IMR-90 (cell line): ENCODE results near the gene DCC. TPM values are rescaled to one million over a fixed set of nuclear protein-coding genes. Genes with fewer than 3 reads are reported as not detected.

Source experiments
- ATAC-seq: fragments of 200-7000 bp; cut with Tn5 transposase; 2 replicates; pipeline ENCODE4 v1.9.1; 2020; ENCODE audit warnings: low read depth, mild to moderate bottlenecking, moderate library complexity
- BruUV-seq: library from RNA; stranded (reverse); fragments of 400-500 nt; replicated peaks from 2 replicates; lab custom pipeline; 2021; lab: Mats Ljungman, UMichigan
- CTCF ChIA-PET: fragments of 300-600 bp; formaldehyde crosslinking; extraction: SDS; loops from one replicate; lab custom pipeline; 2021; ENCODE audit warnings: antibody characterized with exemption; lab: Yijun Ruan, JAX
- POLR2A ChIA-PET: fragments of 300-600 bp; sonication (Branson Sonifier 250); formaldehyde crosslinking; loops from one replicate; lab custom pipeline; 2022; ENCODE audit warnings: antibody characterized with exemption; ENCODE audit not compliant: unreplicated experiment; lab: Charles Lee
- DNase-seq: peaks from one replicate; pipeline ENCODE4 v3.0.0; 2013
- H2AFZ ChIP-seq: replicated peaks from 2 replicates; pipeline ENCODE3; 2013; ENCODE audit warnings: low read length, mild to moderate bottlenecking; ENCODE audit not compliant: poor library complexity
- H2AK5ac ChIP-seq: 2 replicates; pipeline ENCODE4 v1.6.1; 2013; ENCODE audit warnings: low read depth, low read length, inconsistent platforms
- H2AK9ac ChIP-seq: replicated peaks from 2 replicates; pipeline ENCODE3; 2013; ENCODE audit warnings: mild to moderate bottlenecking, low read depth, low read length, moderate library complexity; ENCODE audit not compliant: poor library complexity
- H2BK120ac ChIP-seq: 2 replicates; pipeline ENCODE4 v1.6.1; 2013; ENCODE audit warnings: low read depth, low read length, inconsistent platforms
- H2BK15ac ChIP-seq: 3 replicates; pipeline ENCODE4 v1.6.1; 2013; ENCODE audit warnings: low read depth, low read length, inconsistent platforms
- H2BK20ac ChIP-seq: 2 replicates; pipeline ENCODE4 v1.6.1; 2013; ENCODE audit warnings: low read depth, mild to moderate bottlenecking, inconsistent platforms, low read length, moderate library complexity
- H2BK5ac ChIP-seq: 2 replicates; pipeline ENCODE4 v1.6.1; 2013; ENCODE audit warnings: mild to moderate bottlenecking, low read depth, low read length, inconsistent platforms; ENCODE audit not compliant: poor library complexity, severe bottlenecking
- H3K14ac ChIP-seq: replicated peaks from 2 replicates; pipeline ENCODE4 v1.6.1; 2013; ENCODE audit warnings: low read depth, low read length, inconsistent platforms
- H3K18ac ChIP-seq: 2 replicates; pipeline ENCODE4 v1.6.1; 2013; ENCODE audit warnings: low read depth, low read length, control low read depth
- H3K23ac ChIP-seq: 2 replicates; pipeline ENCODE4 v1.6.1; 2013; ENCODE audit warnings: low read depth, low read length, inconsistent platforms
- H3K27ac ChIP-seq: 2 replicates; pipeline ENCODE4 v1.5.1; 2013; ENCODE audit warnings: mild to moderate bottlenecking, control low read depth, low read length; ENCODE audit not compliant: insufficient read depth
- H3K27me3 ChIP-seq: 2 replicates; pipeline ENCODE4 v1.6.1; 2013; ENCODE audit warnings: low read length; ENCODE audit not compliant: control insufficient read depth, insufficient read depth
- H3K36me3 ChIP-seq: 2 replicates; pipeline ENCODE4 v1.6.1; 2013; ENCODE audit warnings: low read length, mixed read lengths; ENCODE audit not compliant: control insufficient read depth, insufficient read depth
- H3K4ac ChIP-seq: 2 replicates; pipeline ENCODE4 v1.6.1; 2013; ENCODE audit warnings: low read depth, low read length, inconsistent platforms
- H3K4me1 ChIP-seq: 2 replicates; pipeline ENCODE4 v1.6.1; 2013; ENCODE audit warnings: low read length, mixed read lengths; ENCODE audit not compliant: control insufficient read depth, insufficient read depth
- H3K4me2 ChIP-seq: 2 replicates; pipeline ENCODE4 v1.6.1; 2013; ENCODE audit warnings: low read depth, mild to moderate bottlenecking, control low read depth, low read length, moderate library complexity
- H3K4me3 ChIP-seq: 2 replicates; pipeline ENCODE4 v1.5.1; 2013; ENCODE audit warnings: low read depth, mild to moderate bottlenecking, control low read depth, low read length, moderate library complexity; ENCODE audit not compliant: insufficient read depth
- H3K56ac ChIP-seq: 2 replicates; pipeline ENCODE4 v1.6.1; 2013; ENCODE audit warnings: low read length, inconsistent platforms; ENCODE audit not compliant: insufficient read depth; ENCODE audit errors: extremely low read depth
- H3K79me1 ChIP-seq, 2 experiments: 2 replicates each; pipeline ENCODE4 v1.6.1; 2013; ENCODE audit warnings: low read length in 2 of 2, inconsistent platforms in 1 of 2, low read depth in 1 of 2
- H3K9ac ChIP-seq: 2 replicates; pipeline ENCODE4 v1.6.1; 2013; ENCODE audit warnings: low read depth, low read length, control low read depth
- H3K9me1 ChIP-seq: 2 replicates; pipeline ENCODE4 v1.6.1; 2013; ENCODE audit warnings: low read length, inconsistent platforms; ENCODE audit not compliant: insufficient read depth
- H3K9me3 ChIP-seq: 2 replicates; pipeline ENCODE4 v1.6.1; 2013; ENCODE audit warnings: low read length; ENCODE audit not compliant: control insufficient read depth, insufficient read depth
- H4K20me1 ChIP-seq: 2 replicates; pipeline ENCODE4 v1.6.1; 2013; ENCODE audit warnings: low read length, inconsistent platforms; ENCODE audit not compliant: insufficient read depth
- H4K5ac ChIP-seq: 2 replicates; pipeline ENCODE4 v1.6.1; 2013; ENCODE audit warnings: mild to moderate bottlenecking, low read depth, low read length, control low read depth
- H4K8ac ChIP-seq, 2 experiments: 2 replicates each; pipeline ENCODE4 v1.6.1; 2013; ENCODE audit warnings: low read depth in 2 of 2, low read length in 2 of 2, control low read depth in 1 of 2, inconsistent platforms in 1 of 2
- H4K91ac ChIP-seq: 2 replicates; pipeline ENCODE4 v1.6.1; 2013; ENCODE audit warnings: low read depth, low read length, inconsistent platforms; ENCODE audit not compliant: insufficient read depth
- CEBPB ChIP-seq: IDR thresholded peaks from 2 replicates; pipeline ENCODE4 v1.6.1; 2012; ENCODE audit warnings: low read depth, low read length, improper control_type of control experiment
- CHD1 ChIP-seq: IDR thresholded peaks from 2 replicates; pipeline ENCODE4 v1.6.1; 2012; ENCODE audit warnings: low read depth, low read length, improper control_type of control experiment
- ELK1 ChIP-seq: fragments of 150-350 bp; IDR thresholded peaks from 2 replicates; pipeline ENCODE4 v1.6.1; 2016; ENCODE audit warnings: low read depth, mild to moderate bottlenecking, low read length, moderate library complexity, borderline replicate concordance
- FOS ChIP-seq: fragments of 150-350 bp; IDR thresholded peaks from 2 replicates; pipeline ENCODE4 v1.6.1; 2016; ENCODE audit warnings: low read depth, low read length
- MAFK ChIP-seq: IDR thresholded peaks from 2 replicates; pipeline ENCODE4 v1.6.1; 2012; ENCODE audit warnings: low read depth, low read length, improper control_type of control experiment
- MAZ ChIP-seq: IDR thresholded peaks from 2 replicates; pipeline ENCODE4 v1.6.1; 2012; ENCODE audit warnings: low read depth, mild to moderate bottlenecking, low read length, improper control_type of control experiment, moderate library complexity, borderline replicate concordance
- MXI1 ChIP-seq: IDR thresholded peaks from 2 replicates; pipeline ENCODE4 v1.6.1; 2012; ENCODE audit warnings: low read depth, mild to moderate bottlenecking, low read length, moderate library complexity, borderline replicate concordance
- NFE2L2 ChIP-seq: fragments of 150-350 bp; IDR thresholded peaks from 2 replicates; pipeline ENCODE4 v1.6.1; 2016; ENCODE audit warnings: low read depth, mild to moderate bottlenecking, low read length
- POLR2A ChIP-seq: IDR thresholded peaks from 2 replicates; pipeline ENCODE4 v1.6.1; 2012; ENCODE audit warnings: mild to moderate bottlenecking, low read depth, low read length
- RAD21 ChIP-seq: IDR thresholded peaks from 2 replicates; pipeline ENCODE4 v1.6.1; 2012; ENCODE audit warnings: low read length, improper control_type of control experiment
- RCOR1 ChIP-seq: IDR thresholded peaks from 2 replicates; pipeline ENCODE4 v1.6.1; 2012; ENCODE audit warnings: mild to moderate bottlenecking, low read length, improper control_type of control experiment; ENCODE audit not compliant: insufficient replicate concordance
- RFX5 ChIP-seq: IDR thresholded peaks from 2 replicates; pipeline ENCODE4 v1.8.0; 2012; ENCODE audit warnings: low read depth, mild to moderate bottlenecking, low read length, moderate library complexity
- SMC3 ChIP-seq: fragments of 150-350 bp; IDR thresholded peaks from 2 replicates; pipeline ENCODE4 v1.6.1; 2016; ENCODE audit warnings: low read depth, mild to moderate bottlenecking, antibody characterized with exemption, low read length, moderate library complexity
- USF2 ChIP-seq: fragments of 150-350 bp; IDR thresholded peaks from 2 replicates; pipeline ENCODE4 v1.6.1; 2017; ENCODE audit warnings: mild to moderate bottlenecking, antibody characterized with exemption, low read length, low read depth
- WGBS, 2 experiments: methylation state at CpG; one replicate each; pipeline versions ENCODE4 v1.1.5 to v1.1.7; 2013; ENCODE audit warnings: missing lambda C conversion rate in 2 of 2; ENCODE audit not compliant: insufficient read length in 1 of 2; ENCODE audit errors: extremely low coverage in 2 of 2; 5-methylcytosine and 5-hydroxymethylcytosine counted together
- dilution Hi-C: fragments of 300-500 bp; cut with HindIII; formaldehyde crosslinking; loops from one replicate; pipeline ENCODE4 v1.14.3; 2018; ENCODE audit warnings: low sequenced_read_pairs; ENCODE audit not compliant: unreplicated experiment
- in situ Hi-C: fragments of 300-500 bp; cut with MboI; formaldehyde crosslinking; loops from 3 replicates; pipeline ENCODE4 v1.14.3; 2019; ENCODE audit warnings: low sequenced_read_pairs, inconsistent platforms, mixed read lengths
- intact Hi-C: fragments of 100-400 bp; cut with micrococcal nuclease; formaldehyde crosslinking; loops from 2 replicates; pipeline ENCODE4 v1.10.0; 2022
- polyA plus RNA-seq, 3 experiments: library from polyadenylated mRNA; depleted of rRNA; stranded (reverse); fragments of >200 nt; gene quantifications; 2 replicates each; pipeline ENCODE4 v1.2.3, GENCODE V29; 2012; ENCODE audit warnings: low replicate concordance in 1 of 3
- total RNA-seq: library from RNA; depleted of rRNA; stranded (reverse); fragments of >200 nt; gene quantifications from 2 replicates; pipeline ENCODE4 v1.2.3, GENCODE V29; 2012

Gene DCC
- total and polyA plus RNA-seq, 2 of the 4 experiments (the other 2 are of a cell fraction), result 0.31 to 0.54 TPM

- Histone ChIP-seq H3K9me3 (peaks cover 4% of the 10 kb centered on the region; the same call in 1 of the 2 replicates), H3K9me1 (no peaks in the 10 kb centered on the region), H3K4me1 (no peaks in the 10 kb centered on the region), H3K27me3 (no peaks in the 10 kb centered on the region), H2BK15ac (no peak overlapping the region), H2AK9ac (no peak overlapping the region), H2BK20ac (no peak overlapping the region), H2BK120ac (no peak overlapping the region), H3K14ac (no peak overlapping the region), H3K9ac (no peak overlapping the region), H3K27ac (no peak overlapping the region), H3K79me1 (no peaks in the 10 kb centered on the region), H3K4me2 (no peak overlapping the region), H4K5ac (no peak overlapping the region), H3K18ac (no peak overlapping the region), H3K56ac (no peak overlapping the region), H2AK5ac (no peak overlapping the region), H3K4ac (no peak overlapping the region), H4K20me1 (no peaks in the 10 kb centered on the region), H3K23ac (no peak overlapping the region), H3K36me3 (no peaks in the 10 kb centered on the region), H2BK5ac (no peak overlapping the region), H4K91ac (no peak overlapping the region), H4K8ac (no peak overlapping the region), H2AFZ (no peak overlapping the region), H3K4me3 (no peak overlapping the region)
- no TSS peak for BruUV-seq
- DNase-seq (no peak), ATAC-seq (no peak)
- dilution Hi-C loops, result no loop called here
- TF ChIP-seq FOS (no peak), CHD1 (no peak), ELK1 (no peak), POLR2A (no peak), SMC3 (no peak), RCOR1 (no peak), RFX5 (no peak), MAZ (no peak), NFE2L2 (no peak), RAD21 (no peak), USF2 (no peak), CEBPB (no peak), MXI1 (no peak), MAFK (no peak)
- in situ Hi-C loops, result no loop called here
- ChIA-PET POLR2A (no interaction called here), CTCF (no interaction called here)
- intact Hi-C loops, result no loop called here
- no CpG with 5 or more reads among the region's 1 CpG for WGBS, 2 experiments
Observed at GRCh38 chr18:53234610-53235009, 894.6 kb downstream of the DCC start.
